Thymus (tissue), 11 donors: ENCODE measurements around the gene KRTAP10-12. TPM values are rescaled to one million over a fixed set of nuclear protein-coding genes. Genes with fewer than 3 reads are reported as not detected.

ENCODE experiments used
- DNase-seq, 9 donors: peaks; one replicate each; pipeline ENCODE4 v3.0.0-alpha.2; 2013; ENCODE audit warnings: low spot score in 9 of 9, low read depth in 6 of 9, missing footprints in 1 of 9
- H3K27ac ChIP-seq, 2 donors: one replicate each; pipeline ENCODE4 v1.5.1; 2013; ENCODE audit warnings: control low read depth in 1 of 2, low read depth in 1 of 2, low read length in 1 of 2, mild to moderate bottlenecking in 1 of 2, moderate library complexity in 1 of 2
- H3K27me3 ChIP-seq, 2 donors: one replicate each; pipeline ENCODE4 v1.5.1; 2013; ENCODE audit warnings: low read length in 1 of 2; ENCODE audit not compliant: control insufficient read depth in 2 of 2, insufficient read depth in 1 of 2
- H3K36me3 ChIP-seq, 2 donors: one replicate each; pipeline ENCODE4 v1.5.1; 2013; ENCODE audit warnings: low read length in 1 of 2, mild to moderate bottlenecking in 1 of 2, moderate library complexity in 1 of 2; ENCODE audit not compliant: control insufficient read depth in 2 of 2, insufficient read depth in 2 of 2
- H3K4me1 ChIP-seq, 2 donors: one replicate each; pipeline ENCODE4 v1.5.1; 2013; ENCODE audit warnings: low read length in 2 of 2; ENCODE audit not compliant: control insufficient read depth in 2 of 2, insufficient read depth in 2 of 2
- H3K4me3 ChIP-seq, 2 donors: one replicate each; pipeline ENCODE4 v1.5.1; 2013; ENCODE audit warnings: low read length in 2 of 2, control low read depth in 1 of 2, mild to moderate bottlenecking in 1 of 2
- H3K9me3 ChIP-seq, 2 donors: one replicate each; pipeline ENCODE4 v1.5.1; 2013; ENCODE audit warnings: low read length in 1 of 2, mild to moderate bottlenecking in 1 of 2; ENCODE audit not compliant: control insufficient read depth in 2 of 2, insufficient read depth in 1 of 2
- WGBS: extraction: QIAGEN DNeasy Blood & Tissue Kit; methylation state at CpG from one replicate; pipeline ENCODE4 v1.1.7; 2013; 5-methylcytosine and 5-hydroxymethylcytosine counted together
- polyA plus RNA-seq: library from polyadenylated mRNA; stranded (reverse); fragments of 200-250 nt; gene quantifications from one replicate; pipeline ENCODE4 v1.2.3, GENCODE V29; 2013
- total RNA-seq: library from RNA; stranded (reverse); fragments of 120-200 nt; gene quantifications from one replicate; pipeline ENCODE4 v1.2.4, GENCODE V29; 2013
- donor health status: healthy.

Gene KRTAP10-12
- total and polyA plus RNA-seq, 2 donors = not detected

DNA sequence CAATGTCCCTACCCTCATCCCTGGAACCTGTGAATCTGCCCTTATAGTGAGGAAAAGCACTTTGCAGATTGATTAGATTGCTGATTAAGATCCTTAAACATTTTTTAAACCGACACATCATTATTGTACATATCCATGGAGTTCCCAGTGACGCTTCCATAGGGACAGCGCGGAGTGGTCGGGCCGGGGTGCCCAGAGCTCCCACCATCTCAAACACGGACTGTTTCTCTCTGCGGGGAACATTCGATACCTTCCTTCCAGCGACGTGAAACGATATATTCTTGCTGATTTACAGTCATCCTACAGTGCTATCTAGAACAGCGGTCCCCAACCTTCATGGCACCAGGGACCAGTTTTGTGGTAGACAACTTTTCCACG, 4.0 kb downstream of the KRTAP10-12 start:
- no peak overlapping the region for H3K4me3 ChIP-seq
- DNase-seq = no peak
- H3K9me3 ChIP-seq = peaks cover 1 to 11% of the 10 kb centered on the region in 2 donors
- H3K27me3 ChIP-seq = peaks cover 16 to 87% of the 10 kb centered on the region in 2 donors
- no peaks in the 10 kb centered on the region for H3K4me1 ChIP-seq
- H3K36me3 ChIP-seq = peaks cover 0 to 1% of the 10 kb centered on the region in 2 donors
- no peak overlapping the region for H3K27ac ChIP-seq
- 91% methylated on average over 14 of the region's 14 CpGs for WGBS

GRCh38 chr21:44701541-44701940, 4.6 kb downstream of the KRTAP10-12 start:
- H3K4me1 ChIP-seq = no peaks in the 10 kb centered on the region
- no peak for DNase-seq
- no peak overlapping the region for H3K27ac ChIP-seq
- peaks cover 7 to 16% of the 10 kb centered on the region in 2 donors for H3K9me3 ChIP-seq
- H3K36me3 ChIP-seq = peaks cover 0 to 6% of the 10 kb centered on the region in 2 donors
- no peak overlapping the region for H3K4me3 ChIP-seq
- peaks cover 21 to 88% of the 10 kb centered on the region in 2 donors for H3K27me3 ChIP-seq
- 40% methylated on average over 12 of the region's 12 CpGs for WGBS

DNA sequence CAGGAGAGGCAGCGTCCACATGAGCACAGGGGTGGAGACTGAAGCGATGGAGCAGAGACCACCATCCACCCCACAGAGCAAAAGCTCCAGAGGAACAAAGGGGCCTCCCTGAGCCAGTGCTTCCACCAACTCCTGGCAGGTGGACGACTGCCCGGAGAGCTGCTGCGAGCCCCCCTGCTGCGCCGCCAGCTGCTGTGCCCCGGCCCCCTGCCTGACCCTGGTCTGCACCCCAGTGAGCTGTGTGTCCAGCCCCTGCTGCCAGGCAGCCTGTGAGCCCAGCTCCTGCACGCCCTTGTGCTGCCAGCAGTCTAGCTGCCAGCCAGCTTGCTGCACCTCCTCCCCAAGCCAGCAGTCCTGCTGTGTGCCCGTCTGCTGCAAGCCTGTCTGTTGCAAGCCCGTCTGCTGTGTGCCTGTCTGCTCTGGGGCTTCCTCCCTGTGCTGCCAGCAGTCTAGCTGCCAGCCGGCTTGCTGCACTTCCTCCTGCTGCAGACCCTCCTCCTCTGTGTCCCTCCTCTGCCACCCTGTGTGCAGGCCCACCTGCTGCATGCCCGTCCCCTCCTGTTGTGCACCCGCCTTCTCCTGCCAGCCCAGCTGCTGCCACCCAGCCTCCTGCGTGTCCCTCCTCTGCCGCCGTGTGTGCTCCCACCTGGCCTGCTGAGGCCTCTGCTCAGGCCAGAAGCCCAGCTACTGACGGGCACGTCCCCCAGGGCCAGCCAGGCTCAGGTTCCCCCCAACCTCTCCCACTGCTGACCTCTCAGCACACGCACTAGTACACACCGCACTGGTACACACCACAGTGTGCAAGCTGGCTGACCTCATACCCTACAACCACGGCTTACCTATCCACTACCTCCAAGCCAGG, 5.4 kb downstream of the KRTAP10-12 start:
- peaks cover 29 to 89% of the 10 kb centered on the region in 2 donors for H3K27me3 ChIP-seq
- 82% methylated on average over 22 of the region's 22 CpGs for WGBS

DNA sequence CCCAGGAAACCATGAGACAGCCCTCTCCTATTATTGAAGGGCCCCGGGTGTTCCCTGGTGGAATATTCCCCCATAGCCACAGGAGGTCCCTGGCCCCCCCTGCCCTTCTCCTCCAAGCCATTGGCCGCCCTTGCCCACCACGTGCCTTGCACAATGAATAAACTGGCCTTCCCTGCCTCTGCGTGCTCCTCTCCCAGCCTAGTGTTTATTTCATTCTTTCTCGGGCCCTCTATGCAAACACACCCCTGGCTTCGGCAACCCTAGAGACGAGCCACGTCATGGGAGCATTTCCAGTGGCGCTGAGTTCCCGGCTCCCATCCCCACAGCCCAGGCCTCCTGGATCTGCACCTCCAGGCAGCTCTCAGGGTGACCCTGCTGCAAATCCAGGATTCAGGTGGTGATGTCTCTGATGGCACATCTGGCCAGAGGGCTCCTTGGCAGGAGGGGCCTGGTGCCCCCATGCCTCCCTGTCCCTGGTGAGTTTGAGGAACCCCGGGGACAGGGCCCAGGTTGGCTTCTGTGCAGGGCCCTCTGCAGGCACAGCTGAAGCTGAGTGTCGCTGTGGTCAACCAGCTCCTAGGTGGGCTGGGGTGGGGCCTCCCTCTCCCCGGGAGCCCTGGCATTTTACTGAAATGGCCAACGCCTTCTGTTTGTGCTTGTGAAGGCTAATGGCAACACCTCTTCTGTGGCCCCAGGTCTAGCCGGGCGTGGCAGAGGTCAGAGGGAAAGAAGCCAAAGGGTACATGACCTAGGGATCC, 6.2 kb downstream of the KRTAP10-12 start:
- Histone ChIP-seq H3K36me3 (peaks cover 0 to 6% of the 10 kb centered on the region in 2 donors), H3K27ac (no peak overlapping the region), H3K4me1 (no peaks in the 10 kb centered on the region), H3K4me3 (no peak overlapping the region), H3K9me3 (peaks cover 9 to 19% of the 10 kb centered on the region in 2 donors), H3K27me3 (peaks cover 33 to 89% of the 10 kb centered on the region in 2 donors)
- WGBS = 57% methylated on average over 16 of the region's 16 CpGs
- no peak for DNase-seq

More for the DNA sequence above, 5.4 kb downstream of the KRTAP10-12 start:
- H3K27ac ChIP-seq = no peak overlapping the region
- no peak overlapping the region for H3K4me3 ChIP-seq
- DNase-seq = no peak
- peaks cover 0 to 6% of the 10 kb centered on the region in 2 donors for H3K36me3 ChIP-seq
- peaks cover 9 to 19% of the 10 kb centered on the region in 2 donors for H3K9me3 ChIP-seq
- H3K4me1 ChIP-seq = no peaks in the 10 kb centered on the region

GRCh38 chr21:44703731-44704635, 7.0 kb downstream of the KRTAP10-12 start:
- Histone ChIP-seq H3K36me3 (peaks cover 0 to 6% of the 10 kb centered on the region in 2 donors), H3K4me3 (no peak overlapping the region), H3K4me1 (peaks cover 0 to 2% of the 10 kb centered on the region in 2 donors), H3K9me3 (peaks cover 9 to 19% of the 10 kb centered on the region in 2 donors), H3K27me3 (peaks cover 41 to 90% of the 10 kb centered on the region in 2 donors), H3K27ac (no peak overlapping the region)
- WGBS = 40% methylated on average over 13 of the region's 13 CpGs
- no peak for DNase-seq

- no peak overlapping the region for H3K27ac ChIP-seq
- H3K36me3 ChIP-seq = peaks cover 0 to 6% of the 10 kb centered on the region in 2 donors
- H3K9me3 ChIP-seq = peaks cover 9 to 19% of the 10 kb centered on the region in 2 donors
- H3K4me3 ChIP-seq = no peak overlapping the region
- peaks cover 0 to 2% of the 10 kb centered on the region in 2 donors for H3K4me1 ChIP-seq
- WGBS = 19% methylated on average over 13 of the region's 13 CpGs
- peaks cover 48 to 92% of the 10 kb centered on the region in 2 donors for H3K27me3 ChIP-seq
- DNase-seq = no peak
Observed at GRCh38 chr21:44704636-44705001, 7.6 kb downstream of the KRTAP10-12 start.

- Histone ChIP-seq H3K4me1 (peaks cover 0 to 2% of the 10 kb centered on the region in 2 donors), H3K27me3 (peaks cover 60 to 92% of the 10 kb centered on the region in 2 donors), H3K9me3 (peaks cover 9 to 19% of the 10 kb centered on the region in 2 donors), H3K27ac (no peak overlapping the region), H3K36me3 (peaks cover 0 to 6% of the 10 kb centered on the region in 2 donors), H3K4me3 (no peak overlapping the region)
- WGBS = 13% methylated on average over 54 of the region's 54 CpGs
- no peak for DNase-seq
Observed at GRCh38 chr21:44706026-44706705, 9.2 kb downstream of the KRTAP10-12 start.
